SK-N-SH treated with all-trans-retinoic acid at 6 μM for 48 hours (cell line): ENCODE data around the gene PTPDC1.

Experiments
- ARNTL ChIP-seq: fragments of 450-650 bp; formaldehyde crosslinking; IDR thresholded peaks from 2 replicates; pipeline ENCODE4 v1.5.0; 2020; ENCODE audit warnings: low read depth, mild to moderate bottlenecking, moderate library complexity, borderline replicate concordance
- CSDC2 ChIP-seq: fragments of 250-450 bp; sonication (Bioruptor Pico); IDR thresholded peaks from 2 replicates; pipeline ENCODE4 v1.5.0; 2020; ENCODE audit warnings: mild to moderate bottlenecking, moderate library complexity
- PPARA ChIP-seq: fragments of 250-450 bp; sonication (Bioruptor Pico); IDR thresholded peaks from 2 replicates; pipeline ENCODE4 v1.5.0; 2020; ENCODE audit warnings: mild to moderate bottlenecking, borderline replicate concordance
- TSHZ2 ChIP-seq: fragments of 250-450 bp; sonication (Bioruptor Pico); IDR thresholded peaks from 2 replicates; pipeline ENCODE4 v1.5.0; 2020; ENCODE audit warnings: mild to moderate bottlenecking, moderate library complexity
- ZC3H10 ChIP-seq: fragments of 250-450 bp; sonication (Bioruptor Pico); IDR thresholded peaks from 2 replicates; pipeline ENCODE4 v1.5.1; 2021; ENCODE audit warnings: mild to moderate bottlenecking, moderate library complexity
- ZFP30 ChIP-seq: fragments of 450-650 bp; formaldehyde crosslinking; IDR thresholded peaks from 2 replicates; pipeline ENCODE4 v1.5.0; 2022; ENCODE audit warnings: mild to moderate bottlenecking, moderate library complexity
- ZNF8 ChIP-seq: fragments of 450-650 bp; formaldehyde crosslinking; IDR thresholded peaks from 2 replicates; pipeline ENCODE4 v1.5.0; 2020; ENCODE audit warnings: mild to moderate bottlenecking, moderate library complexity
- TF ChIP-seq, protein P1 (sequence below): fragments of 250-450 bp; sonication (Bioruptor Pico); IDR thresholded peaks from 2 replicates; pipeline ENCODE4 v1.5.1; 2021; ENCODE audit warnings: mild to moderate bottlenecking, moderate library complexity
- TF ChIP-seq, protein P2 (sequence below): fragments of 250-450 bp; sonication (Bioruptor Pico); IDR thresholded peaks from 2 replicates; pipeline ENCODE4 v1.8.0; 2021; ENCODE audit warnings: low read depth, mild to moderate bottlenecking, moderate library complexity, borderline replicate concordance

DNA sequence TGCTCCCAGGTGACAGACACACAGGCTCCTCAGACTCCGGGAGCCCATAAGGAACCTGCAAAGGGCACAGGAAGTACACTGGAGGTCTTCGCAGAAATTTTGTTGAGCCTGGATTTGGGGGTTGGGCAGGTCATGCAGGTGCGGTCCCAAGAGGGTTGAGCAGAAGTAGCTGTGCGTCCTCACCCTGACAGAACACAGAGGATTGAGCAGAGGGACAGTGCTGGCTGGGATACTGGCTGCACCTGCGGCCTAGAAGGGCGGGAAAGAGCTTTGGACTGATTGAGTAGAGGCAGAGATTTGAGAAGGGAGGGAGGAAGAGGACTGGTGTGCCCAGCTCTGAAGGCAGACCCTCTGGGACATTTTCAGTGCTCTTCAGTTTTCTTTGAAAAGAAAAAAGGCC, 65.4 kb downstream of the PTPDC1 start:
- TF ChIP-seq ZNF8 (CRISPR knock-in tag) (no peak), PPARA (no peak), ZFP30 (CRISPR knock-in tag) (no peak), ZC3H10 (no peak), ARNTL (CRISPR knock-in tag) (no peak), TSHZ2 (no peak), CSDC2 (no peak)
- TF ChIP-seq, protein P1, sequence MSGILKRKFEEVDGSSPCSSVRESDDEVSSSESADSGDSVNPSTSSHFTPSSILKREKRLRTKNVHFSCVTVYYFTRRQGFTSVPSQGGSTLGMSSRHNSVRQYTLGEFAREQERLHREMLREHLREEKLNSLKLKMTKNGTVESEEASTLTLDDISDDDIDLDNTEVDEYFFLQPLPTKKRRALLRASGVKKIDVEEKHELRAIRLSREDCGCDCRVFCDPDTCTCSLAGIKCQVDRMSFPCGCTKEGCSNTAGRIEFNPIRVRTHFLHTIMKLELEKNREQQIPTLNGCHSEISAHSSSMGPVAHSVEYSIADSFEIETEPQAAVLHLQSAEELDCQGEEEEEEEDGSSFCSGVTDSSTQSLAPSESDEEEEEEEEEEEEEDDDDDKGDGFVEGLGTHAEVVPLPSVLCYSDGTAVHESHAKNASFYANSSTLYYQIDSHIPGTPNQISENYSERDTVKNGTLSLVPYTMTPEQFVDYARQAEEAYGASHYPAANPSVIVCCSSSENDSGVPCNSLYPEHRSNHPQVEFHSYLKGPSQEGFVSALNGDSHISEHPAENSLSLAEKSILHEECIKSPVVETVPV (CRISPR knock-in tag): no peak
- TF ChIP-seq, protein P2, sequence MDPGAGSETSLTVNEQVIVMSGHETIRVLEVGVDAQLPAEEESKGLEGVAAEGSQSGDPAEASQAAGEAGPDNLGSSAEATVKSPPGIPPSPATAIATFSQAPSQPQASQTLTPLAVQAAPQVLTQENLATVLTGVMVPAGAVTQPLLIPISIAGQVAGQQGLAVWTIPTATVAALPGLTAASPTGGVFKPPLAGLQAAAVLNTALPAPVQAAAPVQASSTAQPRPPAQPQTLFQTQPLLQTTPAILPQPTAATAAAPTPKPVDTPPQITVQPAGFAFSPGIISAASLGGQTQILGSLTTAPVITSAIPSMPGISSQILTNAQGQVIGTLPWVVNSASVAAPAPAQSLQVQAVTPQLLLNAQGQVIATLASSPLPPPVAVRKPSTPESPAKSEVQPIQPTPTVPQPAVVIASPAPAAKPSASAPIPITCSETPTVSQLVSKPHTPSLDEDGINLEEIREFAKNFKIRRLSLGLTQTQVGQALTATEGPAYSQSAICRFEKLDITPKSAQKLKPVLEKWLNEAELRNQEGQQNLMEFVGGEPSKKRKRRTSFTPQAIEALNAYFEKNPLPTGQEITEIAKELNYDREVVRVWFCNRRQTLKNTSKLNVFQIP (CRISPR knock-in tag): no peak
